ENCODE data around the gene SPOPL. TPM values are rescaled to one million over a fixed set of nuclear protein-coding genes. Genes with fewer than 3 reads are reported as not detected.

Gene SPOPL
- total RNA-seq, 4 donors from 2014 or later: 25.4 to 1,178 (median 36.7) TPM

DNA sequence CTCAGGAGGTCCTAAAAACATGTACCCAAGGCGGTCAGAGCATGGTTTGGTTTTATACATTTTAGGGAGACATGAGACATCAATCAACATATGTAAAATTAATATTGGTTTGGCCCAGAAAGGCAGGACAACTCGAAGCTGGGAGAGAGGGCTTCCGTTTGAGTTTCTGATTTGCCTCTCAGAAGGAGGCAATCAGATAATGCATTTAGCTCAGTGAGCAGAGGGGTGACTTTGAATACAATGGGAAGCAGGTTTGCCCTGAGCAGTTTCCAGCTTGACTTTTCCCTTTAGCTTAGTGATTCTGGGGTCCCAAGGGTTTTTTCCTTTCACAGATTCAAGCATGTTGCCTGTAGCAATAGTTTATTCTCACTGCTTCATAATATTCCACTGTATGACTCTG is 12.6 kb downstream of the SPOPL start:
- no peaks in the 10 kb centered on the region for H3K9me3 ChIP-seq
- intact Hi-C loops (cut with DNase I; ENCODE audit: low total_unique reads) (no loop called here), in situ Hi-C loops (cut with MboI; ENCODE audit: low pct_ligation_motif_present in 1 of 4, low pct_unique_long_range_greater_than_20kb in 1 of 4, low sequenced_read_pairs in 3 of 4) (no loop called here)
- TF ChIP-seq CTCF (IDR thresholded peaks at IDR 0.05) (no peak), POLR2AphosphoS5 (IDR thresholded peaks at IDR 0.05) (no peak), EP300 (IDR thresholded peaks at IDR 0.05; ENCODE audit: low read depth) (no peak), POLR2A (IDR thresholded peaks at IDR 0.05) (no peak)
- DNase-seq: no peak
- no peaks in the 10 kb centered on the region for H3K36me3 ChIP-seq
- no peaks in the 10 kb centered on the region for H3K27me3 ChIP-seq
- 81 to 88% methylated on average over 3 of the region's 3 CpGs for WGBS, 2 donors (ENCODE audit: low coverage in 1 of 2)
- H3K4me3 ChIP-seq: no peak overlapping the region
- peaks cover 0 to 23% (median 9%) of the 10 kb centered on the region in 4 donors for H3K4me1 ChIP-seq
- no peak overlapping the region for H3K27ac ChIP-seq

DNA sequence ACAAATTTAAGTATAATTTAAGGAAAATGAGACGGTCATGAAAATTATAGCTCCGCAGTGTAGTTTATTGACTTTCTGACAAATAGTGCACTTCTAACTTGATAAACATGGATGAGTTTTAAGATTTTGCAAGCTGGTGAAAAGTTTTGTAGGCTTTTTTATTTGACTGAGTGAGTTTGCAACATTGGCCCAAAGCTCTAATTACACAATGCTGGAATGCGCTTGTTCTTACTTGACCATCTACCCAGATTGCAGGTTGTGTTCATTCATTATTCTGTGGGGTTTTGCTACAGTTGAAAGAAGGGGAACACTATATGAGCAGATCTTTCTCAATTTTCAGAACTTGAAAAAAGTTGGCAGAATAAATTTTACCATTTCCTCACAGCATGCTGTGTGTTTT is 13.5 kb downstream of the SPOPL start:
- Histone ChIP-seq H3K27me3 (no peaks in the 10 kb centered on the region), H3K4me3 (no peak overlapping the region), H3K4me1 (peaks cover 0 to 26% (median 10%) of the 10 kb centered on the region in 4 donors), H3K36me3 (no peaks in the 10 kb centered on the region), H3K27ac (no peak overlapping the region), H3K9me3 (no peaks in the 10 kb centered on the region)
- in situ Hi-C loops (cut with MboI; ENCODE audit: low pct_ligation_motif_present in 1 of 4, low pct_unique_long_range_greater_than_20kb in 1 of 4, low sequenced_read_pairs in 3 of 4): no loop called here
- intact Hi-C loops (cut with DNase I; ENCODE audit: low total_unique reads): no loop called here
- 87 to 93% methylated on average over 3 of the region's 3 CpGs for WGBS, 2 donors (ENCODE audit: low coverage in 1 of 2)
- TF ChIP-seq POLR2AphosphoS5 (IDR thresholded peaks at IDR 0.05) (no peak), EP300 (IDR thresholded peaks at IDR 0.05; ENCODE audit: low read depth) (no peak), POLR2A (IDR thresholded peaks at IDR 0.05) (no peak), CTCF (IDR thresholded peaks at IDR 0.05) (no peak)
- no peak for DNase-seq

DNA sequence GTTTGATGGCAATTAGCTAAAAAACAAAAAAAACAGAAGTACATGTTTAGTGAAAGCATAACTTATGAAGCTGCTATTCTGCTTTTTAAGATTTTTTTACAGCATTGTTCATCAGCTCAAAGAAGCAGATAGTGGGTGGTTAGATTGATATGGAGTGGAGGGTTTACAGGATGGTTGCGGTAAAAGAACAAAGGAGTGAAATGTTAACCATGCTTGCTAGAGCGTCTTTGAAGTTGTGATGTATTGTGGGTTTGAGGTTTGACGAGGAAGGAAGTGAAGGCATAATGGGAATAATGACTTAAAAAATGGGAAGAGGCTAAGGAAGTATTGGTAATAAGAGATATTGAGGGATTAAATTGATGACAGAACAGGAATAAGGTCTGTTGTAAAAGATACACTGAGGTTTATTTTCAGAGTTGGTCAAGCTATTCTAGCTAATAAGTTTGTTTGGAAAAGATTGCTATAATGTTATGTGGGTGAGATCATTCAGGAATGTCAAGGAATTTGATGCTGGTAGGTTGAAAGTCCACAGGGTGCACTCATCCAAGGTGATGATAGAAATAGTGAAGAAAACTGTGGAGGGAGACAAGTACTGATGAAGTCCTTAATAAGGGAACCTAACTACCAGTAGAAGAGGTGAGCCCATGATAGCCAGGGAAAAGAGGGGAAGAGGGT is 14.6 kb downstream of the SPOPL start:
- WGBS, 2 donors (ENCODE audit: low coverage in 1 of 2): 69 to 71% methylated on average over 3 of the region's 3 CpGs
- DNase-seq: no peak
- Histone ChIP-seq H3K9me3 (no peaks in the 10 kb centered on the region), H3K4me3 (no peak overlapping the region), H3K27me3 (no peaks in the 10 kb centered on the region), H3K4me1 (peaks cover 0 to 33% (median 13%) of the 10 kb centered on the region in 4 donors), H3K27ac (no peak overlapping the region), H3K36me3 (no peaks in the 10 kb centered on the region)
- in situ Hi-C loops (cut with MboI; ENCODE audit: low pct_ligation_motif_present in 1 of 4, low pct_unique_long_range_greater_than_20kb in 1 of 4, low sequenced_read_pairs in 3 of 4): no loop called here
- TF ChIP-seq EP300 (IDR thresholded peaks at IDR 0.05; ENCODE audit: low read depth) (no peak), POLR2A (IDR thresholded peaks at IDR 0.05) (no peak), POLR2AphosphoS5 (IDR thresholded peaks at IDR 0.05) (no peak), CTCF (IDR thresholded peaks at IDR 0.05) (no peak)
- intact Hi-C loops (cut with DNase I; ENCODE audit: low total_unique reads): no loop called here

- in situ Hi-C loops (cut with MboI; ENCODE audit: low pct_ligation_motif_present in 1 of 4, low pct_unique_long_range_greater_than_20kb in 1 of 4, low sequenced_read_pairs in 3 of 4) (no loop called here), intact Hi-C loops (cut with DNase I; ENCODE audit: low total_unique reads) (no loop called here)
- H3K27me3 ChIP-seq: no peaks in the 10 kb centered on the region
- H3K27ac ChIP-seq: no peak overlapping the region
- H3K4me1 ChIP-seq: peaks cover 0 to 33% (median 13%) of the 10 kb centered on the region in 4 donors
- WGBS, 2 donors (ENCODE audit: low coverage in 1 of 2): 92 to 100% methylated on average over 1 of the region's 1 CpG
- H3K9me3 ChIP-seq: no peaks in the 10 kb centered on the region
- no peak for TF ChIP-seq EP300 (IDR thresholded peaks at IDR 0.05; ENCODE audit: low read depth)
- TF ChIP-seq CTCF (IDR thresholded peaks at IDR 0.05): no peak
- DNase-seq: no peak
- H3K36me3 ChIP-seq: no peaks in the 10 kb centered on the region
- H3K4me3 ChIP-seq: no peak overlapping the region
Observed at GRCh38 chr2:138518860-138519259, 17.3 kb downstream of the SPOPL start.

Data from transverse colon (tissue), 4 donors.